K562 (cell line): ENCODE data around the gene SLC24A4. TPM values are rescaled to one million over a fixed set of nuclear protein-coding genes. Genes with fewer than 3 reads are reported as not detected.

ENCODE experiments used
- ATAC-seq: fragments of 200-7000 bp; cut with Tn5 transposase; 3 replicates; pipeline ENCODE4 v1.9.1; 2020; ENCODE audit warnings: moderate library complexity
- BruUV-seq: library from RNA; stranded (reverse); fragments of 400-500 nt; replicated peaks from 2 replicates; lab custom pipeline; 2021; lab: Mats Ljungman, UMichigan
- CTCF ChIA-PET: fragments of 300-600 bp; formaldehyde crosslinking; extraction: SDS; loops from one replicate; lab custom pipeline; 2021; ENCODE audit warnings: low intra/inter-chr PET ratio; lab: Yijun Ruan, JAX
- POLR2A ChIA-PET: fragments of 300-600, 350-650 bp; sonication (Branson Sonifier 250); formaldehyde crosslinking; extraction: SDS; loops from one replicate; lab custom pipeline; 2021; ENCODE audit warnings: antibody characterized with exemption, inconsistent platforms; lab: Yijun Ruan, JAX
- DNase-seq, 4 experiments: peaks; one replicate each; pipeline versions ENCODE4 v3.0.0 to v3.0.0-alpha.2; 2011 to 2018; ENCODE audit warnings: low spot score in 3 of 4, mixed read lengths in 3 of 4; ENCODE audit errors: extremely low read depth in 1 of 4
- FAIRE-seq: peaks from 2 replicates; lab custom pipeline; 2011; peaks lifted over from hg19 to GRCh38; lab: Jason Lieb, UNC
- H2AFZ ChIP-seq: 2 replicates; pipeline ENCODE4 v1.6.0; 2011; ENCODE audit warnings: low read depth, low read length, control low read depth, inconsistent platforms
- H3K27ac ChIP-seq: fragments of 200-600 bp; 3 replicates; pipeline ENCODE4 v1.8.0; 2011; ENCODE audit warnings: low read depth, mild to moderate bottlenecking, control low read depth, inconsistent platforms, low read length, moderate library complexity, mixed read lengths; ENCODE audit errors: extremely low read depth
- H3K27me3 ChIP-seq, 2 experiments: fragments of 300-600 bp in 1 of 2; 2 replicates in 1 of 2; 3 replicates in 1 of 2; pipeline versions ENCODE4 v1.6.0 to v1.8.0; 2011; ENCODE audit warnings: inconsistent platforms in 2 of 2, low read length in 2 of 2, mild to moderate bottlenecking in 1 of 2, mixed read lengths in 1 of 2, moderate library complexity in 1 of 2; ENCODE audit not compliant: control insufficient read depth in 2 of 2, insufficient read depth in 2 of 2
- H3K36me3 ChIP-seq: fragments of 300-600 bp; 3 replicates; pipeline ENCODE4 v1.8.0; 2011; ENCODE audit warnings: mild to moderate bottlenecking, low read length, inconsistent platforms; ENCODE audit not compliant: control insufficient read depth, insufficient read depth
- H3K4me1 ChIP-seq, 2 experiments: fragments of 200-600 bp in 1 of 2; replicated peaks in 1 of 2; 2 replicates in 1 of 2; 3 replicates in 1 of 2; pipeline versions ENCODE4 v1.5.1 to v1.8.0; 2011; ENCODE audit warnings: inconsistent platforms in 2 of 2, low read length in 2 of 2, mild to moderate bottlenecking in 1 of 2, mixed read lengths in 1 of 2, moderate library complexity in 1 of 2; ENCODE audit not compliant: control insufficient read depth in 2 of 2, insufficient read depth in 2 of 2
- H3K4me2 ChIP-seq: 2 replicates; pipeline ENCODE4 v1.6.1; 2011; ENCODE audit warnings: low read length, control low read depth, inconsistent platforms, mixed read lengths; ENCODE audit not compliant: insufficient read depth
- H3K4me3 ChIP-seq: fragments of 200-600 bp; sonication (generic), shearing (Covaris generic); 2 replicates; pipeline ENCODE4 v1.5.1; 2016; ENCODE audit warnings: control low read depth, inconsistent platforms
- H3K79me2 ChIP-seq: fragments of 200-600 bp; 3 replicates; pipeline ENCODE4 v1.8.0; 2011; ENCODE audit warnings: low read length, inconsistent platforms; ENCODE audit not compliant: control insufficient read depth, insufficient read depth
- H3K9ac ChIP-seq, 2 experiments: 2 replicates each; pipeline versions ENCODE4 v1.6.0 to v1.6.1; 2011; ENCODE audit warnings: low read depth in 2 of 2, low read length in 2 of 2, control low read depth in 1 of 2, inconsistent platforms in 1 of 2, mild to moderate bottlenecking in 1 of 2, mixed read lengths in 1 of 2; ENCODE audit not compliant: insufficient read depth in 1 of 2
- H3K9me1 ChIP-seq: one replicate; pipeline ENCODE4 v1.6.0; 2011; ENCODE audit warnings: inconsistent platforms, mild to moderate bottlenecking, low read length, moderate library complexity; ENCODE audit not compliant: control insufficient read depth, insufficient read depth
- H3K9me3 ChIP-seq: replicated peaks from 2 replicates; pipeline ENCODE4 v1.5.1; 2011; ENCODE audit warnings: low read depth, low read length, inconsistent platforms; ENCODE audit not compliant: control insufficient read depth, insufficient read depth
- H4K20me1 ChIP-seq: replicated peaks from 2 replicates; pipeline ENCODE4 v1.6.1; 2011; ENCODE audit warnings: low read length, inconsistent platforms, mixed read lengths; ENCODE audit not compliant: control insufficient read depth, insufficient read depth
- RBM17 ChIP-seq: fragments of 200-400 bp; formaldehyde crosslinking; IDR thresholded peaks from 2 replicates; pipeline ENCODE4 v1.6.1; 2017; ENCODE audit warnings: low read depth, mild to moderate bottlenecking, low read length, borderline replicate concordance
- SRF ChIP-seq, 2 experiments: fragments of 250-450, 450-650 bp in 1 of 2; sonication (Bioruptor Pico) in 1 of 2; sonication (generic) in 1 of 2; formaldehyde crosslinking; IDR thresholded peaks; 2 replicates each; pipeline versions ENCODE4 v1.5.0 to v1.5.1; 2020 to 2022; ENCODE audit warnings: mild to moderate bottlenecking in 1 of 2, missing genetic modification reagents in 1 of 2
- TCF7 ChIP-seq: sonication (generic); IDR thresholded peaks from 2 replicates; pipeline ENCODE4 v1.6.1; 2016; ENCODE audit warnings: antibody characterized with exemption, borderline replicate concordance
- ZNF830 ChIP-seq: fragments of 250-450 bp; sonication (Bioruptor Pico); IDR thresholded peaks from 2 replicates; pipeline ENCODE4 v1.5.0; 2021; ENCODE audit warnings: mild to moderate bottlenecking
- ZSCAN29 ChIP-seq: fragments of 450-650 bp; IDR thresholded peaks from 2 replicates; pipeline ENCODE4 v1.6.1; 2017
- WGBS: fragments of 100-300 bp; shearing (Covaris generic); methylation state at CpG from one replicate; pipeline ENCODE4 v1.1.6; 2016; ENCODE audit warnings: low coverage, mixed read lengths; ENCODE audit not compliant: insufficient coverage; ENCODE audit errors: missing lambda C conversion rate; 5-methylcytosine and 5-hydroxymethylcytosine counted together
- in situ Hi-C: fragments of 300-500 bp; cut with MboI; formaldehyde crosslinking; loops from 4 replicates; pipeline ENCODE4 v1.15.0; 2018; ENCODE audit warnings: inconsistent platforms, mixed read lengths
- intact Hi-C: fragments of 100-400 bp; cut with micrococcal nuclease; formaldehyde crosslinking; loops from 2 replicates; pipeline ENCODE4 v1.14.2; 2022
- polyA plus RNA-seq, 8 experiments: library from polyadenylated mRNA; depleted of rRNA in 4 of 8; stranded (reverse) in 5 of 8; unstranded in 3 of 8; fragments of >200 nt; fragmentation: Nextera tagmentation in 2 of 8; fragmentation: Illumina TruSeq in 1 of 8; extraction: Ambion mirVana in 2 of 8; extraction: Trizol in 1 of 8; gene quantifications; 2 replicates each; pipeline versions ENCODE4 v1.2.1 to v1.2.3, GENCODE V29; 2011 to 2014; ENCODE audit warnings: inconsistent platforms in 1 of 8, missing spikeins in 1 of 8
- total RNA-seq, 7 experiments: library from RNA; depleted of rRNA in 6 of 7; stranded (reverse); fragments of >200 nt in 6 of 7; fragmentation: Illumina TruSeq in 2 of 7; extraction: Trizol in 2 of 7; gene quantifications; 2 replicates each; pipeline versions ENCODE4 v1.2.1 to v1.2.3, GENCODE V29; 2011 to 2021; ENCODE audit warnings: low replicate concordance in 1 of 7

SLC24A4 gene
- total and polyA plus RNA-seq, 9 of the 15 experiments (the other 6 are each of a cell fraction or from before 2014, with no cell fraction given), result not detected

DNA sequence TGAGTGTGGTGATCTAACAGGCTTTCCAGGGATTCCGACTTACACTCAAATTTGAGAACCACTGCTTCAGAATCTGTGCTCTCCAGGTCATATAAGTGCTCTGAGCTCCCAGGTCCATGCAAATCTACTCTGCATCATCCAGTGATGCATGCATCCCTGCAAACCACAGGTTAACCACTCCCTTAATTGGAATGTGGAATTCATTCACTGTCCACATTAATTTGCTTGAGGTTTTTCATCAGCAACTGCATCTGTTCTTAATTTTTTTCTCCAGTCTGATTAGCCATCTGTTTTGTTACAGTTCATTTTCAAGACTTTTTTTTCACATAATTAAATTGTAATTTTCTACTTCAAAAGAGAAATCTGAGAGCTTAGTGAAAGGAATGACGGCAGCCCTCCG is 147.2 kb downstream of the SLC24A4 start:
- H3K27me3 ChIP-seq, result no peaks in the 10 kb centered on the region; a peak in 1 of 5 replicates
- no peak overlapping the region for H2AFZ ChIP-seq
- intact Hi-C loops (no loop called here), in situ Hi-C loops (no loop called here)
- WGBS, result 0% methylated on average over 3 of the region's 3 CpGs
- ChIA-PET CTCF (no interaction called here), POLR2A (no interaction called here)
- no peak overlapping the region for H3K4me2 ChIP-seq
- no peak overlapping the region for H3K9ac ChIP-seq
- no peaks in the 10 kb centered on the region for H3K36me3 ChIP-seq
- no peaks in the 10 kb centered on the region for H3K4me1 ChIP-seq
- no peaks in the 10 kb centered on the region for H3K9me1 ChIP-seq
- ATAC-seq (no peak), DNase-seq (no peak), FAIRE-seq (no peak)
- BruUV-seq, result no TSS peak
- no peak overlapping the region for H3K4me3 ChIP-seq
- no peak overlapping the region for H3K27ac ChIP-seq
- H3K79me2 ChIP-seq, result no peaks in the 10 kb centered on the region
- H3K9me3 ChIP-seq, result no peaks in the 10 kb centered on the region
- TF ChIP-seq ZNF830 (CRISPR knock-in tag) (no peak), ZSCAN29 (no peak)
- TF ChIP-seq, all 486 proteins: peak for 0
- no peaks in the 10 kb centered on the region for H4K20me1 ChIP-seq

DNA sequence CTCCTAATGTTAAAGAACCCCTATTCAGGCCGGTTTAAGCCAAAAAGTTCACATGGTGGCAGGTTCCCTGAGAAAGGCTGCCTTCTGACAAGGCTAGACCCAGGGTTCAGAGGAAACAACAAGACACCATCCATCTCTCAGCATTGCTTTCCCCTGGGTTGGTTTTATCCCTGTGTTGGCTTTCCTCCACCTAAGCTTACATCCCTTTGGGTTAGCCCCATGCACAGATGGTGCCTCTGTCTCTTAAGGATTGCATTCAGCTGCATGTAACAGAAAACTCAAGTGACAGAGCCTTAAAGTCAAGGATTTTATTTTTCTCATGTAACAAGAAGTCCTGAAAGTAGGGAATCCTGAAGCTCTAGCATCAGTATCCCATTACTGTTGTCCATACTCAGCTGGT is 147.8 kb downstream of the SLC24A4 start:
- BruUV-seq, result no TSS peak
- H3K36me3 ChIP-seq, result no peaks in the 10 kb centered on the region
- H2AFZ ChIP-seq, result no peak overlapping the region
- TF ChIP-seq SRF (CRISPR knock-in tag; IDR thresholded peaks at IDR 0.05) (no peak), TCF7 (no peak), RBM17 (no peak)
- CTCF ChIA-PET, result no interaction called here
- H3K4me3 ChIP-seq, result no peak overlapping the region
- intact Hi-C loops, result no loop called here
- no peaks in the 10 kb centered on the region for H3K79me2 ChIP-seq
- H3K9ac ChIP-seq, result no peak overlapping the region
- H3K27ac ChIP-seq, result no peak overlapping the region
- no peak overlapping the region for H3K4me2 ChIP-seq
- no peak for FAIRE-seq
- H3K9me1 ChIP-seq, result no peaks in the 10 kb centered on the region
- no peaks in the 10 kb centered on the region for H3K4me1 ChIP-seq
- DNase-seq, result no peak
- no peaks in the 10 kb centered on the region for H3K9me3 ChIP-seq
- in situ Hi-C loops, result no loop called here
- 0% methylated on average over 1 of the region's 1 CpG for WGBS
- POLR2A ChIA-PET, result interaction anchor here (0.7 kb wide), 1 partner anchor 10 kb away, joined by 4 read pairs; no protein-coding TSS in a partner anchor
- H3K27me3 ChIP-seq, result no peaks in the 10 kb centered on the region; a peak in 1 of 5 replicates
- H4K20me1 ChIP-seq, result no peaks in the 10 kb centered on the region
- ATAC-seq, result no peak
